Stimulated activated CD4-positive, alpha-beta T cell treated with anti-CD3 and anti-CD28 coated beads, TNF-alpha, amount 100 ng/mL, for 48 hours (primary cell): ENCODE measurements around the gene FIS1.

Source experiments
- DNase-seq, 3 donors: peaks; one replicate each; pipeline ENCODE4 v3.0.0-alpha.2; 2020; ENCODE audit warnings: low read depth in 3 of 3

The FIS1 gene

DNA sequence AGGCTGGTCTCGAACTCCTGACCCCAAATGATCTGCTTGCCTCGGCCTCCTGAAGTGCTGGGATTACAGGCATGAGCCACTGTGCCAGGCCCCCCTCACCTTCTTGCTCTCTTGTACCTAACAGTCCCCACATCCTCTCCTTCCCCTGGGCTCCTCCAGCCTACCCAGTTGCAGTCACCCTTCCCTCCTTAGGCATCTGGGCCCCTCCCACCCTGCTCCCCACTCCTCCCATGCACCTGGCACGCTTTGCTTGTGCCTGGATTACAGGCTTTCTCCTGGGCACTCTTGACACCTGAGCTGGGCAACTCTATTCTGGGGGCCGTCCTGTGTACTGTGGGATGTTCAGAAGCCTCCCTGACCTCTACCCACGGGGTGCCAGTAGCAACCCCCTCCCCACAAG is 10.2 kb downstream of the FIS1 start:
- DNase-seq: no peak

GRCh38 chr7:101233907-101234547 is 10.9 kb downstream of the FIS1 start:
- DNase-seq: no peak

- DNase-seq: no peak
Measured at GRCh38 chr7:101232141-101232850, 12.6 kb downstream of the FIS1 start.

DNA sequence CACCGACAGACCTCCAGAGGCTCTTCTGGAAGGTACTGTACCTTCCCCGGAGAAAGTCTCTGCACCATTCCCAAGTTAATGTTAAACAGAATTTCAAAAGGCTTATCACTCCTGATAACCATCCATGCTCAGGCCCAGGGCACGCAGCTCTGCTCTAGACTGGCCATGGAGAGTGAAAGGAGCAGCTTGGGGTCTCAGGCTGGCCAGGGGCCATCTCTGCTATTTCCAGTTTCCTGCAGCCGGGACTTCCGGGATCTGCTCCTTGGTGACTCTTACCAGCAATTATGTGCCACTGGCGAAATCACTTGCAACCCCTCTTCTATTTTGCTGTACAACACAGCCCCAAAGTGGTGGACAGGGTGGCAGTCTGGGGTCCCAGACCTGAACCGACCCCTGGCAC is 13.2 kb downstream of the FIS1 start:
- DNase-seq: no peak

DNA sequence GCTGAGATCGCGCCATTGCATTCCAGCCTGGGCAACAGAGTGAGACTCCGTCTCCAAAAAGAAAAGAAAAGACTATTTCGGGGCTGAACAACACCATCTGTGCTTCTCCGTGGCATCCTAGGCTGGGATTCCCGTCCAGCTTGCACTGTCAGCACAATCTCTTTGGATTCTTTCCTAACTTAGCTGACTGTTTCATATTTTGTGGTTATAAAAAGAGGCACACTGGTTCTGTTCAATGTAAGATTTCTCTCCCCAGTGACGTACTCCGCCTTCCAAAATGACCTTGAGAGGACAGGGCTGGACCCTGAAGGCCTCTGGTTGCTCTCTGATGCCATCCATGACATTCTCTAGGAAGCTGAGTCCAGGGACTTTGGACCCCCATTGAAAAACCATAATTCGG is 18.2 kb downstream of the FIS1 start:
- no peak for DNase-seq

DNA sequence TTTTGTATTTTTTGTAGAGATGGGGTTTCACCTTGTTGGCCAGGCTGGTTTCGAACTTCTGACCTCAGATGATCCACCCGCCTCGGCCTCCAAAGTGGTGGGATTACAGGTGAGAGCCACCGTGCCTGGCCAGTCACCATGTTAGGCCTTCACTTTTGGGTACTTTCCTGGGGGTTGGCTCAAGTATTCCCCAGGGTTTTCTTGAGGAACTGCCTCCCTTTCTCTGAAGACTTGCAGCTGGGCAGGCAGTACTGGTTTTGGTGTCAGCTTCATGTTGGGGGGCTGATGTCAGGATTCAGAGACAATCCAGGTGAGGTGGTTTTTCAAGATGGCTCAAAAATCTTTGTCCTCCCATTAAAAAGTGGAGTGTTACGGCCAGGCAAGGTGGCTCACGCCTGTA is 19.2 kb downstream of the FIS1 start:
- no peak for DNase-seq

DNA sequence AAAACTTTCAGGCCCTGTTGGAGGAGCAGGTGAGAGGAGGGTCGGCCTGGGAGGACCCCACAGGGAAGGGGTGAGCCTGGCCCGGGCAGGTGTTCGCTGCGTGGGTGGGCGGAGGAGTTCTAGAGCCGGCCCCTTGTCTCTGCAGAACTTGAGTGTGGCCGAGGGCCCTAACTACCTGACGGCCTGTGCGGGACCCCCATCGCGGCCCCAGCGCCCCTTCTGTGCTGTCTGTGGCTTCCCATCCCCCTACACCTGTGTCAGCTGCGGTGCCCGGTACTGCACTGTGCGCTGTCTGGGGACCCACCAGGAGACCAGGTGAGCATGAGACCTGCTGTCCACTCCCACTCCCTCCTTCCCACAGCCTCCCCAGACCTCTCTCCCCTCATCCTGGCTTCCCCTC is 21.4 kb downstream of the FIS1 start:
- no peak for DNase-seq

- DNase-seq: no peak
Measured at GRCh38 chr7:101222275-101222830, 22.5 kb downstream of the FIS1 start.

- no peak for DNase-seq
Measured at GRCh38 chr7:101220295-101220694, 24.6 kb downstream of the FIS1 start.

- DNase-seq: no peak
Measured at GRCh38 chr7:101218236-101219125, 26.4 kb downstream of the FIS1 start.

DNA sequence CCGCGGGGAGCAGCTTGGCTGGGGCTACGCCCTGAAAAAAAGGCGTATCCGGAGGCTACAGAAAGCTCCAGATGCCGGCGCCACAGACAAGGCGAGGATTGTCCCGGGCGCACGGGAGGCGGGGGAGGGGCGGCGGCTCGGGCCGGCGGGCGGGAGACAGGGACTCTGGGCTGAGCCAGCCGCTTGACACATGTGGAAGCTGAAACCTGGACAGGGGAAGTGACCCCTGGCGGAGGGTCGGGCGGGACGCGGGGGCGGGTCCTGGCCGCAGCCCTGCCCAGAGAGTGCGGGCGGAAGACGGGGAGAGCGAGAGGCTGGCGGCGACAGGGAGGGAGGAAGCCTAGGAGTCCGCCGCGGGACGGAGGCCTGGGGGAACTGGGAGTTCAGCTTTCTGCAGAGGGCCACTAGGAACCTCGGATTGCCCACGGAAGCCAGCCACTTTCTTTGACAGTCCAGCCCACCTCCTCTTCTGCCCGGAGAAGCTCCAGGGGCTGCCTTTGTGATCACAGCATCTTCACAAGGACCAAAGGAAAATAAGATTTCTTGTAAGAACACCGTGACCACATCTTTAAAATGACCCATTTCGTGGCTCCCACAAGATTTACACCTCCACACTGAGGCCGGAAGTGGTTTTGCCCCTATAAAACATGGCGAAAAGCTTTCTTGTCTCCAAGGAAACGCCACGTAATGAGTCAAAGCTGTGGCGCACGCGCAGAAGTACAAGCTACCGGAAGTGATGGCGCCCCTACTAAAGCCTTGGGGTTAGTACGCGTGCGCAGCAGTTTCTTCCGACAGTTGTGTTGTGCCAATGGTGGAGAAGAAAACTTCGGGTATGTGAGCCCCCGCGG is 27.3 kb downstream of the FIS1 start, which contains the start of the genes PLOD3 and ZNHIT1:
Gene PLOD3 (minus strand): TSS at position 194 of the 848 bp plus-strand sequence. CDS start 307 bp downstream, outside the sequence.
Gene ZNHIT1 (plus strand): TSS at position 778 of the 848 bp plus-strand sequence. CDS start 31 bp downstream, at position 809.
- peak; percentile 91 to 93 (median 92) for DNase-seq

GRCh38 chr7:101216860-101217387 is 28.0 kb downstream of the FIS1 start:
- DNase-seq: no peak

GRCh38 chr7:101216001-101216859 is 28.7 kb downstream of the FIS1 start:
- no peak for DNase-seq

DNA sequence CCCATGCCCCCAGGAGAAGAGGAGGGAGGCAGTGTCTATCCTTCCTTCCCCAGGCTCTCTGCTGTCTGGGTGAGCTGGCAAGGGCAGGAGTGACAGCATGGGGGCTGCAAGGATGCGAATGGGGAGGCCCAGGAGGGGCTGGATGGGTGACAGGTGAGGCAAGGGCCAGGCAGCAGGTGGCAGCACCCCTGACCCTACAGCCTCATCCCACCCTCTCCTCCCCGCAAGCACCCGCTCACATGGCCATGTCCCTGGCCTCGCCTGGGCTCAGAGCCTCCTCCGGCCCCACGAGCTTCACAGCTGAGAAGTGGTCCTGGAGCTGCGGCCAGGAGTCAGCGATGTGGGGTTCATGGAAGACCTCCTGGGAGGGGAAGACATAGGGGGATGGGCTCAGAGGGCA is 32.9 kb downstream of the FIS1 start:
- no peak for DNase-seq

DNA sequence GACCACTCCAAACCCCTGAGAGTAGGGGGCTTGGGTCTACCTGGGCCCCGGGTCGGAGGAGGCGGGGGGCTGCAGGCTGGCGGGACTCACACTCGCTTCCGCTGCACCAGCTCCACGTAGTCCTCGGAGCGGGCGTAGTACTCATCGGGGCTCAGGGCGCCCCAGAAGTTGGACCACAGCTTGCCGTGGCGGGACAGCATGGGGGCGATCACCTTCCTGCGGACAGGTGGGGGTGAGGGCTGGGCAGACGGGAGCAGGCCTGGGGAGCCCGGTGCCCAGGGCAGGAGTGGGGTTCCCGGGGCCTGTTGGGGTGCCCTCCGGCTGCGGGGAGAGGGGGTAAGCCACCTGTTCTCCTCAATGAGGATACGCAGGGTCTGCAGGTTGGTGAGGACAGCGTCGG is 33.4 kb downstream of the FIS1 start:
- no peak for DNase-seq

- DNase-seq: no peak
Measured at GRCh38 chr7:101210143-101210542, 34.7 kb downstream of the FIS1 start.

GRCh38 chr7:101208794-101209193 is 36.1 kb downstream of the FIS1 start:
- no peak for DNase-seq

- DNase-seq: no peak
Measured at GRCh38 chr7:101207459-101207858, 37.4 kb downstream of the FIS1 start.

DNA sequence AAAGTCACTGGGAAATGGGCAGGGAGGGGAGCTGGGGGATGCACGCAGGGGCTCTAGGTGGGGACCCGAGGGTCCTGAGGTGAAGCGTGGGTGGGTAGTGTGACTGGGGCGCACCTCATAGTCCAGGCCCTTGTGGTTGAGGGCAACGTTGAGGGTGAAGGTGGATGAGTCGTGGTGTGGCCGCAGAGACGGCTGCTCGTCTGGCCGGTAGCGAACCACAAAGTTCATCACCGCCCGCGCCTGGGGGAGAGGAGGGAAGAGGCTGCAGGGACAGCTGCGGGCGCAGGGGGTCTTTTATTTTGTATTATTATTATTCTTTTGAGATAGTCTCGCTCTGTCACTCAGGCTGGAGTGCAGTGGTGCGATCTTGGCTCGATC is 38.2 kb downstream of the FIS1 start:
- no peak for DNase-seq
